SK-N-SH treated with all-trans-retinoic acid at 6 μM for 48 hours (cell line): ENCODE measurements around the gene WFDC1.

Experiments used
- ATAC-seq: fragments of 200-7000 bp; cut with Tn5 transposase; 3 replicates; pipeline ENCODE4 v1.9.1; 2020; ENCODE audit warnings: mild to moderate bottlenecking, moderate library complexity
- ARNTL ChIP-seq: fragments of 450-650 bp; formaldehyde crosslinking; IDR thresholded peaks from 2 replicates; pipeline ENCODE4 v1.5.0; 2020; ENCODE audit warnings: low read depth, mild to moderate bottlenecking, moderate library complexity, borderline replicate concordance
- BACH2 ChIP-seq: fragments of 250-450 bp; sonication (Bioruptor Pico); IDR thresholded peaks from 2 replicates; pipeline ENCODE4 v1.9.0; 2021; ENCODE audit warnings: mild to moderate bottlenecking, borderline replicate concordance
- CSDC2 ChIP-seq: fragments of 250-450 bp; sonication (Bioruptor Pico); IDR thresholded peaks from 2 replicates; pipeline ENCODE4 v1.5.0; 2020; ENCODE audit warnings: mild to moderate bottlenecking, moderate library complexity
- ESRRG ChIP-seq: fragments of 250-450 bp; sonication (Bioruptor Pico); IDR thresholded peaks from 2 replicates; pipeline ENCODE4 v1.6.1; 2021; ENCODE audit warnings: mild to moderate bottlenecking
- GLIS3 ChIP-seq: fragments of 250-450 bp; sonication (Bioruptor Pico); IDR thresholded peaks from 2 replicates; pipeline ENCODE4 v1.5.0; 2020; ENCODE audit warnings: mild to moderate bottlenecking, moderate library complexity
- ISL1 ChIP-seq: fragments of 250-450 bp; sonication (Bioruptor Pico); IDR thresholded peaks from 2 replicates; pipeline ENCODE4 v2.1.2; 2022; ENCODE audit warnings: mild to moderate bottlenecking, moderate library complexity
- OSR1 ChIP-seq: fragments of 250-450 bp; sonication (Bioruptor Pico); IDR thresholded peaks from 2 replicates; pipeline ENCODE4 v1.8.0; 2022; ENCODE audit warnings: moderate library complexity, mild to moderate bottlenecking, inconsistent platforms
- PATZ1 ChIP-seq: fragments of 250-450 bp; sonication (Bioruptor Pico); IDR thresholded peaks from 2 replicates; pipeline ENCODE4 v1.8.0; 2020; ENCODE audit warnings: mild to moderate bottlenecking, moderate library complexity, borderline replicate concordance
- PPARA ChIP-seq: fragments of 250-450 bp; sonication (Bioruptor Pico); IDR thresholded peaks from 2 replicates; pipeline ENCODE4 v1.5.0; 2020; ENCODE audit warnings: mild to moderate bottlenecking, borderline replicate concordance
- RARB ChIP-seq: fragments of 250-450 bp; sonication (Bioruptor Pico); IDR thresholded peaks from 2 replicates; pipeline ENCODE4 v1.8.0; 2021; ENCODE audit warnings: mild to moderate bottlenecking, moderate library complexity
- SNAI2 ChIP-seq: fragments of 250-450 bp; sonication (Bioruptor Pico); IDR thresholded peaks from 2 replicates; pipeline ENCODE4 v1.5.0; 2020; ENCODE audit warnings: mild to moderate bottlenecking, moderate library complexity
- TCF4 ChIP-seq: fragments of 250-450 bp; sonication (Bioruptor Pico); IDR thresholded peaks from 2 replicates; pipeline ENCODE4 v1.8.0; 2021; ENCODE audit warnings: mild to moderate bottlenecking, moderate library complexity, borderline replicate concordance
- TOX ChIP-seq: fragments of 250-450 bp; sonication (Bioruptor Pico); IDR thresholded peaks from 2 replicates; pipeline ENCODE4 v1.8.0; 2021; ENCODE audit warnings: mild to moderate bottlenecking, moderate library complexity, borderline replicate concordance
- ZC3H10 ChIP-seq: fragments of 250-450 bp; sonication (Bioruptor Pico); IDR thresholded peaks from 2 replicates; pipeline ENCODE4 v1.5.1; 2021; ENCODE audit warnings: mild to moderate bottlenecking, moderate library complexity
- ZFP3 ChIP-seq: fragments of 250-450 bp; sonication (Bioruptor Pico); IDR thresholded peaks from 2 replicates; pipeline ENCODE4 v1.5.0; 2020; ENCODE audit warnings: mild to moderate bottlenecking, moderate library complexity
- ZFP30 ChIP-seq: fragments of 450-650 bp; formaldehyde crosslinking; IDR thresholded peaks from 2 replicates; pipeline ENCODE4 v1.5.0; 2022; ENCODE audit warnings: mild to moderate bottlenecking, moderate library complexity
- ZNF565 ChIP-seq: fragments of 450-650 bp; formaldehyde crosslinking; conservative IDR thresholded peaks from 2 replicates; pipeline ENCODE4 v1.5.0; 2020; ENCODE audit warnings: low read depth, mild to moderate bottlenecking, moderate library complexity
- ZNF70 ChIP-seq: fragments of 450-650 bp; formaldehyde crosslinking; IDR thresholded peaks from 2 replicates; pipeline ENCODE4 v1.5.0; 2020; ENCODE audit warnings: mild to moderate bottlenecking, moderate library complexity
- ZNF8 ChIP-seq: fragments of 450-650 bp; formaldehyde crosslinking; IDR thresholded peaks from 2 replicates; pipeline ENCODE4 v1.5.0; 2020; ENCODE audit warnings: mild to moderate bottlenecking, moderate library complexity
- TF ChIP-seq, protein P1 (sequence below): fragments of 250-450 bp; sonication (Bioruptor Pico); IDR thresholded peaks from 2 replicates; pipeline ENCODE4 v1.5.0; 2020; ENCODE audit warnings: mild to moderate bottlenecking, moderate library complexity
- TF ChIP-seq, protein P2 (sequence below): fragments of 250-450 bp; sonication (Bioruptor Pico); IDR thresholded peaks from 2 replicates; pipeline ENCODE4 v1.8.0; 2021; ENCODE audit warnings: low read depth, mild to moderate bottlenecking, moderate library complexity, borderline replicate concordance
- TF ChIP-seq, protein P3 (sequence below): fragments of 250-450 bp; sonication (Bioruptor Pico); IDR thresholded peaks from 2 replicates; pipeline ENCODE4 v1.5.1; 2021; ENCODE audit warnings: mild to moderate bottlenecking, moderate library complexity
- TF ChIP-seq, protein P4 (sequence below): fragments of 250-450 bp; sonication (Bioruptor Pico); IDR thresholded peaks from 2 replicates; pipeline ENCODE4 v1.5.1; 2020; ENCODE audit warnings: low read depth, mild to moderate bottlenecking, moderate library complexity

The WFDC1 gene

GRCh38 chr16:84369938-84370627 lies 75.4 kb downstream of the WFDC1 start:
- TF ChIP-seq TOX (no peak), ZFP30 (no peak), SNAI2 (CRISPR knock-in tag) (no peak), TCF4 (no peak), ZNF565 (CRISPR knock-in tag) (no peak), ESRRG (CRISPR knock-in tag) (no peak), GLIS3 (CRISPR knock-in tag) (no peak), BACH2 (no peak), ZNF70 (no peak), ZC3H10 (no peak), OSR1 (no peak), RARB (CRISPR knock-in tag) (no peak), ISL1 (CRISPR knock-in tag) (no peak), CSDC2 (CRISPR knock-in tag) (no peak)
- TF ChIP-seq, protein P1, sequence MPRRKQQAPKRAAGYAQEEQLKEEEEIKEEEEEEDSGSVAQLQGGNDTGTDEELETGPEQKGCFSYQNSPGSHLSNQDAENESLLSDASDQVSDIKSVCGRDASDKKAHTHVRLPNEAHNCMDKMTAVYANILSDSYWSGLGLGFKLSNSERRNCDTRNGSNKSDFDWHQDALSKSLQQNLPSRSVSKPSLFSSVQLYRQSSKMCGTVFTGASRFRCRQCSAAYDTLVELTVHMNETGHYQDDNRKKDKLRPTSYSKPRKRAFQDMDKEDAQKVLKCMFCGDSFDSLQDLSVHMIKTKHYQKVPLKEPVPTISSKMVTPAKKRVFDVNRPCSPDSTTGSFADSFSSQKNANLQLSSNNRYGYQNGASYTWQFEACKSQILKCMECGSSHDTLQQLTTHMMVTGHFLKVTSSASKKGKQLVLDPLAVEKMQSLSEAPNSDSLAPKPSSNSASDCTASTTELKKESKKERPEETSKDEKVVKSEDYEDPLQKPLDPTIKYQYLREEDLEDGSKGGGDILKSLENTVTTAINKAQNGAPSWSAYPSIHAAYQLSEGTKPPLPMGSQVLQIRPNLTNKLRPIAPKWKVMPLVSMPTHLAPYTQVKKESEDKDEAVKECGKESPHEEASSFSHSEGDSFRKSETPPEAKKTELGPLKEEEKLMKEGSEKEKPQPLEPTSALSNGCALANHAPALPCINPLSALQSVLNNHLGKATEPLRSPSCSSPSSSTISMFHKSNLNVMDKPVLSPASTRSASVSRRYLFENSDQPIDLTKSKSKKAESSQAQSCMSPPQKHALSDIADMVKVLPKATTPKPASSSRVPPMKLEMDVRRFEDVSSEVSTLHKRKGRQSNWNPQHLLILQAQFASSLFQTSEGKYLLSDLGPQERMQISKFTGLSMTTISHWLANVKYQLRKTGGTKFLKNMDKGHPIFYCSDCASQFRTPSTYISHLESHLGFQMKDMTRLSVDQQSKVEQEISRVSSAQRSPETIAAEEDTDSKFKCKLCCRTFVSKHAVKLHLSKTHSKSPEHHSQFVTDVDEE (CRISPR knock-in tag): no peak
- TF ChIP-seq, protein P2, sequence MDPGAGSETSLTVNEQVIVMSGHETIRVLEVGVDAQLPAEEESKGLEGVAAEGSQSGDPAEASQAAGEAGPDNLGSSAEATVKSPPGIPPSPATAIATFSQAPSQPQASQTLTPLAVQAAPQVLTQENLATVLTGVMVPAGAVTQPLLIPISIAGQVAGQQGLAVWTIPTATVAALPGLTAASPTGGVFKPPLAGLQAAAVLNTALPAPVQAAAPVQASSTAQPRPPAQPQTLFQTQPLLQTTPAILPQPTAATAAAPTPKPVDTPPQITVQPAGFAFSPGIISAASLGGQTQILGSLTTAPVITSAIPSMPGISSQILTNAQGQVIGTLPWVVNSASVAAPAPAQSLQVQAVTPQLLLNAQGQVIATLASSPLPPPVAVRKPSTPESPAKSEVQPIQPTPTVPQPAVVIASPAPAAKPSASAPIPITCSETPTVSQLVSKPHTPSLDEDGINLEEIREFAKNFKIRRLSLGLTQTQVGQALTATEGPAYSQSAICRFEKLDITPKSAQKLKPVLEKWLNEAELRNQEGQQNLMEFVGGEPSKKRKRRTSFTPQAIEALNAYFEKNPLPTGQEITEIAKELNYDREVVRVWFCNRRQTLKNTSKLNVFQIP (CRISPR knock-in tag): no peak
- TF ChIP-seq, protein P3, sequence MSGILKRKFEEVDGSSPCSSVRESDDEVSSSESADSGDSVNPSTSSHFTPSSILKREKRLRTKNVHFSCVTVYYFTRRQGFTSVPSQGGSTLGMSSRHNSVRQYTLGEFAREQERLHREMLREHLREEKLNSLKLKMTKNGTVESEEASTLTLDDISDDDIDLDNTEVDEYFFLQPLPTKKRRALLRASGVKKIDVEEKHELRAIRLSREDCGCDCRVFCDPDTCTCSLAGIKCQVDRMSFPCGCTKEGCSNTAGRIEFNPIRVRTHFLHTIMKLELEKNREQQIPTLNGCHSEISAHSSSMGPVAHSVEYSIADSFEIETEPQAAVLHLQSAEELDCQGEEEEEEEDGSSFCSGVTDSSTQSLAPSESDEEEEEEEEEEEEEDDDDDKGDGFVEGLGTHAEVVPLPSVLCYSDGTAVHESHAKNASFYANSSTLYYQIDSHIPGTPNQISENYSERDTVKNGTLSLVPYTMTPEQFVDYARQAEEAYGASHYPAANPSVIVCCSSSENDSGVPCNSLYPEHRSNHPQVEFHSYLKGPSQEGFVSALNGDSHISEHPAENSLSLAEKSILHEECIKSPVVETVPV: no peak
- TF ChIP-seq, protein P4, sequence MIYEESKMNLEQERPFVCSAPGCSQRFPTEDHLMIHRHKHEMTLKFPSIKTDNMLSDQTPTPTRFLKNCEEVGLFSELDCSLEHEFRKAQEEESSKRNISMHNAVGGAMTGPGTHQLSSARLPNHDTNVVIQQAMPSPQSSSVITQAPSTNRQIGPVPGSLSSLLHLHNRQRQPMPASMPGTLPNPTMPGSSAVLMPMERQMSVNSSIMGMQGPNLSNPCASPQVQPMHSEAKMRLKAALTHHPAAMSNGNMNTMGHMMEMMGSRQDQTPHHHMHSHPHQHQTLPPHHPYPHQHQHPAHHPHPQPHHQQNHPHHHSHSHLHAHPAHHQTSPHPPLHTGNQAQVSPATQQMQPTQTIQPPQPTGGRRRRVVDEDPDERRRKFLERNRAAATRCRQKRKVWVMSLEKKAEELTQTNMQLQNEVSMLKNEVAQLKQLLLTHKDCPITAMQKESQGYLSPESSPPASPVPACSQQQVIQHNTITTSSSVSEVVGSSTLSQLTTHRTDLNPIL (CRISPR knock-in tag): no peak

DNA sequence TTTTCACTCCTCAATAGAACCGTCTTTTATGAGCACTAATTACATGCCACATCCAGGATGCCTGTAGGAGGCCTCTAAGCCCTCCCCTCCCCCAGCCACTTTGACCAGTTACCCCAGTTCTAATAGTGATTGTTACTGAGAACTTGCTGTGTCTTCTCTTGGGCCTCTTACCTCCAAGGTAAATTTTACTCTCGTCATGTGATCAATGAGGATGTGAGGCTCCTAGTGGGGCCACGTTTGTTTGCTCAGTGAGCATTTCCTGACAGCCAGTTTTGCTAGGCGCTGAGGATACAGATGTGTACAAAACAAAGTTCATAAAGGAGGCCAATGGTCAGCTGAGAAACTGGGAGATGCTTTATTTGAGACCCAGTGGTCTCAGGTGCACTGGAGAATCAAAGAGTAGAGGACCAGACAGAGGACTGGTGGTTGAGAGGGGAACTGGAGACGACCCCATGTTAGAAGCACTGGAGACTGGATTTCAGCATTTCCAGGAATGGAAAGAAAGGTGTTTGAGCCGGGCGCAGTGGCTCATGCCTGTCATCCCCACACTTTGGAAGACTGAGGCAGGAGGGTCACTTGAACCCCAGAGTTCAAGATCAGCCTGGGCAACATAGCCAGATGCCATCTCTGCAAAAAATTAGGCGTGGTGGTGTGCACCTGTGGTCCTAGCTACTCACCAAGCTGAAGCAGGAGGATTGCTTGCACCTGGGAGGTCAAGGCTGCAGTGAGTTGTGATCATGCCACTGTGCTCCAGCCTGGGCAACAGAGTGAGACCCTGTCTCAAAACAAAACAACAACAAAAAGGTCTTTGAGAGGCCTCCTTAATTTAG lies 76.3 kb downstream of the WFDC1 start:
- ATAC-seq: no peak
- TF ChIP-seq ZC3H10 (no peak), ZFP3 (CRISPR knock-in tag) (no peak), OSR1 (no peak), ZFP30 (no peak), ZNF565 (CRISPR knock-in tag) (no peak), PPARA (CRISPR knock-in tag) (no peak), ISL1 (CRISPR knock-in tag) (no peak), TCF4 (no peak), CSDC2 (CRISPR knock-in tag) (no peak), ZNF8 (CRISPR knock-in tag) (no peak)
- TF ChIP-seq, protein P2 (CRISPR knock-in tag): no peak
- TF ChIP-seq, all 23 proteins: peak for 0

More at GRCh38 chr16:84369938-84370627, 75.4 kb downstream of the WFDC1 start:
- no peak for ATAC-seq

GRCh38 chr16:84371553-84371865 lies 76.8 kb downstream of the WFDC1 start:
- ATAC-seq: no peak
- TF ChIP-seq TCF4 (no peak), BACH2 (no peak), PATZ1 (CRISPR knock-in tag) (no peak), PPARA (CRISPR knock-in tag) (no peak), ZNF8 (CRISPR knock-in tag) (no peak), RARB (CRISPR knock-in tag) (no peak), OSR1 (no peak), TOX (no peak), ZNF70 (no peak), ZFP3 (CRISPR knock-in tag) (no peak), ARNTL (CRISPR knock-in tag) (no peak)
- TF ChIP-seq, protein P4 (CRISPR knock-in tag): no peak
